Lung (tissue), 12 donors: ENCODE results near the gene PROC. TPM values are rescaled to one million over a fixed set of nuclear protein-coding genes. Genes with fewer than 3 reads are reported as not detected.

ENCODE experiments used
- ATAC-seq: fragments of 200-7000 bp; cut with Tn5 transposase; one replicate; pipeline ENCODE4 v1.9.1; 2020; ENCODE audit warnings: moderate number of reproducible peaks; ENCODE audit not compliant: insufficient read depth, low FRiP score
- DNase-seq, 3 donors: peaks; one replicate each; pipeline ENCODE4 v3.0.0-alpha.2; 2013 to 2017
- H3K27ac ChIP-seq, 2 donors: one replicate each; pipeline ENCODE4 v1.5.1; 2013; ENCODE audit warnings: mild to moderate bottlenecking in 2 of 2, moderate library complexity in 2 of 2, control low read depth in 1 of 2, inconsistent platforms in 1 of 2, low read depth in 1 of 2, low read length in 1 of 2
- H3K27me3 ChIP-seq, 3 donors: one replicate each; pipeline ENCODE4 v1.5.1; 2013; ENCODE audit warnings: low read length in 2 of 3; ENCODE audit not compliant: control insufficient read depth in 3 of 3, insufficient read depth in 3 of 3
- H3K36me3 ChIP-seq, 4 donors: one replicate each; pipeline ENCODE4 v1.5.1; 2013; ENCODE audit warnings: low read length in 4 of 4, mild to moderate bottlenecking in 1 of 4, moderate library complexity in 1 of 4; ENCODE audit not compliant: control insufficient read depth in 4 of 4, insufficient read depth in 4 of 4
- H3K4me1 ChIP-seq, 5 donors: one replicate each; pipeline ENCODE4 v1.5.1; 2013; ENCODE audit warnings: low read length in 5 of 5, mild to moderate bottlenecking in 2 of 5, moderate library complexity in 1 of 5; ENCODE audit not compliant: control insufficient read depth in 5 of 5, insufficient read depth in 5 of 5
- H3K4me3 ChIP-seq: one replicate; pipeline ENCODE4 v1.5.1; 2013; ENCODE audit warnings: mild to moderate bottlenecking, control low read depth, moderate library complexity
- H3K9ac ChIP-seq, 2 donors: one replicate each; pipeline ENCODE4 v1.5.1; 2013; ENCODE audit warnings: low read length in 2 of 2, control low read depth in 1 of 2; ENCODE audit not compliant: insufficient read depth in 1 of 2
- H3K9me3 ChIP-seq, 4 donors: one replicate each; pipeline ENCODE4 v1.5.1; 2013; ENCODE audit warnings: low read length in 3 of 4, mild to moderate bottlenecking in 1 of 4, moderate library complexity in 1 of 4; ENCODE audit not compliant: control insufficient read depth in 4 of 4, insufficient read depth in 3 of 4
- CTCF ChIP-seq: IDR thresholded peaks from 2 replicates; pipeline ENCODE4 v1.5.1; 2012; ENCODE audit warnings: mild to moderate bottlenecking; ENCODE audit errors: control extremely low read depth, extremely low read depth
- WGBS, 2 donors: extraction: QIAGEN DNeasy Blood & Tissue Kit; methylation state at CpG; one replicate each; pipeline ENCODE4 v1.1.7; 2013; 5-methylcytosine and 5-hydroxymethylcytosine counted together
- polyA plus RNA-seq, 2 donors: library from polyadenylated mRNA; stranded (reverse); fragments of 200-250 nt; gene quantifications; one replicate each; pipeline ENCODE4 v1.2.1, GENCODE V29; 2013
- total RNA-seq, 2 donors: library from RNA; depleted of rRNA in 1 of 2; stranded (reverse); fragments of >200 nt in 1 of 2; gene quantifications; one replicate each; pipeline ENCODE4 v1.2.1, GENCODE V29; 2014 to 2021
- donor health status: control.
- donor health status: control.
- donor health status: Bipolar disorder and iron deficiency.
- donor health status: healthy.
- donor health status: DM: yes; HTN: yes; CAD: no.

PROC gene
- total and polyA plus RNA-seq, 4 donors: 0.10 to 0.37 (median 0.22) TPM; not detected in 1

- TF ChIP-seq CTCF: no peak
- Histone ChIP-seq H3K4me3 (no peak overlapping the region), H3K27ac (no peak overlapping the region), H3K36me3 (peaks cover 0 to 2% (median 0%) of the 10 kb centered on the region in 4 donors), H3K4me1 (no peaks in the 10 kb centered on the region), H3K27me3 (no peaks in the 10 kb centered on the region), H3K9ac (no peak overlapping the region), H3K9me3 (no peaks in the 10 kb centered on the region)
- WGBS, 2 donors: 83 to 93% methylated on average over 7 of the region's 7 CpGs
- DNase-seq (no peak), ATAC-seq (no peak)
Observed at GRCh38 chr2:127429844-127430425, 11.7 kb downstream of the PROC start.

- no peaks in the 10 kb centered on the region for H3K4me1 ChIP-seq
Observed at GRCh38 chr2:127431408-127432023, 13.3 kb downstream of the PROC start.

GRCh38 chr2:127434515-127434914 is 16.3 kb downstream of the PROC start:
- ATAC-seq (no peak), DNase-seq (no peak)
- Histone ChIP-seq H3K36me3 (peaks cover 0 to 2% (median 0%) of the 10 kb centered on the region in 4 donors), H3K9ac (no peak overlapping the region), H3K27me3 (no peaks in the 10 kb centered on the region), H3K4me1 (no peaks in the 10 kb centered on the region), H3K27ac (no peak overlapping the region), H3K9me3 (peaks cover 0 to 4% (median 0%) of the 10 kb centered on the region in 4 donors), H3K4me3 (no peak overlapping the region)
- WGBS, 2 donors: 92 to 97% methylated on average over 6 of the region's 6 CpGs
- TF ChIP-seq CTCF: no peak

More at GRCh38 chr2:127431408-127432023, 13.3 kb downstream of the PROC start:
- no peak for DNase-seq
- 82% methylated on average over 14 of the region's 14 CpGs for WGBS, 2 donors
- no peak overlapping the region for H3K4me3 ChIP-seq
- H3K27me3 ChIP-seq: no peaks in the 10 kb centered on the region
- ATAC-seq: no peak
- H3K36me3 ChIP-seq: peaks cover 0 to 2% (median 0%) of the 10 kb centered on the region in 4 donors
- no peak for TF ChIP-seq CTCF
- no peaks in the 10 kb centered on the region for H3K9me3 ChIP-seq
- H3K27ac ChIP-seq: no peak overlapping the region
- H3K9ac ChIP-seq: no peak overlapping the region
